ENCODE data around the gene MTERF4. TPM values are rescaled to one million over a fixed set of nuclear protein-coding genes. Genes with fewer than 3 reads are reported as not detected.

MTERF4 gene
- total and polyA plus RNA-seq, 4 donors, result 24.4 to 38.4 (median 31.4) TPM

GRCh38 chr2:241066893-241067341 is 35.2 kb downstream of the MTERF4 start:
- Histone ChIP-seq H3K36me3 (ENCODE audit: control insufficient read depth in 1 of 2, insufficient read depth in 2 of 2, low read length in 1 of 2) (peaks cover 0 to 4% of the 10 kb centered on the region in 2 donors), H3K27me3 (ENCODE audit: control insufficient read depth in 1 of 2, insufficient read depth in 2 of 2, low read length in 1 of 2) (no peaks in the 10 kb centered on the region), H3K9me3 (ENCODE audit: control insufficient read depth, low read length) (no peaks in the 10 kb centered on the region), H3K4me1 (ENCODE audit: control insufficient read depth in 1 of 2, insufficient read depth in 2 of 2, low read length in 2 of 2) (no peaks in the 10 kb centered on the region), H3K4me3 (ENCODE audit: low read length in 2 of 2) (no peak overlapping the region), H3K27ac (ENCODE audit: low read depth in 1 of 2, low read length in 2 of 2) (no peak overlapping the region)
- no peak for DNase-seq
- no peak for ATAC-seq (ENCODE audit: low FRiP score)
- intact Hi-C loops (cut with DNase I), result no loop called here
- 78 to 80% methylated on average over 15 of the region's 15 CpGs for WGBS, 2 donors

- whole genome bisulfite sequencing, 2 donors, result 92 to 94% methylated on average over 21 of the region's 21 CpGs
- Histone ChIP-seq H3K36me3 (ENCODE audit: control insufficient read depth in 1 of 2, insufficient read depth in 2 of 2, low read length in 1 of 2) (peaks cover 0 to 4% of the 10 kb centered on the region in 2 donors), H3K4me3 (ENCODE audit: low read length in 2 of 2) (no peak overlapping the region), H3K9me3 (ENCODE audit: control insufficient read depth, low read length) (no peaks in the 10 kb centered on the region), H3K27me3 (ENCODE audit: control insufficient read depth in 1 of 2, insufficient read depth in 2 of 2, low read length in 1 of 2) (no peaks in the 10 kb centered on the region), H3K27ac (ENCODE audit: low read depth in 1 of 2, low read length in 2 of 2) (no peak overlapping the region), H3K4me1 (ENCODE audit: control insufficient read depth in 1 of 2, insufficient read depth in 2 of 2, low read length in 2 of 2) (no peaks in the 10 kb centered on the region)
- intact Hi-C loops (cut with DNase I), result no loop called here
- ATAC-seq (ENCODE audit: low FRiP score) (no peak), DNase-seq (no peak)
These were observed 35.8 kb downstream of the MTERF4 start for GRCh38 chr2:241066171-241066892.

GRCh38 chr2:241065355-241065803 is 36.7 kb downstream of the MTERF4 start:
- Histone ChIP-seq H3K4me1 (ENCODE audit: control insufficient read depth in 1 of 2, insufficient read depth in 2 of 2, low read length in 2 of 2) (no peaks in the 10 kb centered on the region), H3K27ac (ENCODE audit: low read depth in 1 of 2, low read length in 2 of 2) (no peak overlapping the region), H3K36me3 (ENCODE audit: control insufficient read depth in 1 of 2, insufficient read depth in 2 of 2, low read length in 1 of 2) (peaks cover 0 to 4% of the 10 kb centered on the region in 2 donors), H3K27me3 (ENCODE audit: control insufficient read depth in 1 of 2, insufficient read depth in 2 of 2, low read length in 1 of 2) (no peaks in the 10 kb centered on the region), H3K4me3 (ENCODE audit: low read length in 2 of 2) (no peak overlapping the region), H3K9me3 (ENCODE audit: control insufficient read depth, low read length) (no peaks in the 10 kb centered on the region)
- no peak for DNase-seq
- ATAC-seq (ENCODE audit: low FRiP score), result no peak
- WGBS, 2 donors, result 82 to 88% methylated on average over 27 of the region's 27 CpGs
- intact Hi-C loops (cut with DNase I), result no loop called here

GRCh38 chr2:241064802-241065354 is 37.2 kb downstream of the MTERF4 start:
- WGBS, 2 donors, result 86 to 89% methylated on average over 23 of the region's 23 CpGs
- DNase-seq (no peak), ATAC-seq (ENCODE audit: low FRiP score) (no peak)
- H3K36me3 ChIP-seq (ENCODE audit: control insufficient read depth in 1 of 2, insufficient read depth in 2 of 2, low read length in 1 of 2), result peaks cover 0 to 2% of the 10 kb centered on the region in 2 donors
- no peak overlapping the region for H3K27ac ChIP-seq (ENCODE audit: low read depth in 1 of 2, low read length in 2 of 2)
- no peak overlapping the region for H3K4me3 ChIP-seq (ENCODE audit: low read length in 2 of 2)
- intact Hi-C loops (cut with DNase I), result no loop called here
- H3K27me3 ChIP-seq (ENCODE audit: control insufficient read depth in 1 of 2, insufficient read depth in 2 of 2, low read length in 1 of 2), result no peaks in the 10 kb centered on the region
- H3K4me1 ChIP-seq (ENCODE audit: control insufficient read depth in 1 of 2, insufficient read depth in 2 of 2, low read length in 2 of 2), result no peaks in the 10 kb centered on the region
- H3K9me3 ChIP-seq (ENCODE audit: control insufficient read depth, low read length), result no peaks in the 10 kb centered on the region

GRCh38 chr2:241064008-241064801 is 37.9 kb downstream of the MTERF4 start:
- H3K4me1 ChIP-seq (ENCODE audit: control insufficient read depth in 1 of 2, insufficient read depth in 2 of 2, low read length in 2 of 2), result no peaks in the 10 kb centered on the region
- no peaks in the 10 kb centered on the region for H3K9me3 ChIP-seq (ENCODE audit: control insufficient read depth, low read length)
- intact Hi-C loops (cut with DNase I), result no loop called here
- ATAC-seq (ENCODE audit: low FRiP score) (peak; percentile 4), DNase-seq (peak; percentile 51 to 78)
- H3K36me3 ChIP-seq (ENCODE audit: control insufficient read depth in 1 of 2, insufficient read depth in 2 of 2, low read length in 1 of 2), result no peaks in the 10 kb centered on the region
- no peaks in the 10 kb centered on the region for H3K27me3 ChIP-seq (ENCODE audit: control insufficient read depth in 1 of 2, insufficient read depth in 2 of 2, low read length in 1 of 2)
- WGBS, 2 donors, result 24 to 33% methylated on average over 23 to 32 of the region's 32 CpGs
- no peak overlapping the region for H3K27ac ChIP-seq (ENCODE audit: low read depth in 1 of 2, low read length in 2 of 2)
- H3K4me3 ChIP-seq (ENCODE audit: low read length in 2 of 2), result no peak overlapping the region

GRCh38 chr2:241063587-241063986 is 38.5 kb downstream of the MTERF4 start:
- no peak for ATAC-seq (ENCODE audit: low FRiP score)
- no peak overlapping the region for H3K4me3 ChIP-seq (ENCODE audit: low read length in 2 of 2)

GRCh38 chr2:241063093-241063551 is 39.0 kb downstream of the MTERF4 start:
- ATAC-seq (ENCODE audit: low FRiP score) (no peak), DNase-seq (no peak)
- Histone ChIP-seq H3K4me3 (ENCODE audit: low read length in 2 of 2) (no peak overlapping the region), H3K27me3 (ENCODE audit: control insufficient read depth in 1 of 2, insufficient read depth in 2 of 2, low read length in 1 of 2) (no peaks in the 10 kb centered on the region), H3K4me1 (ENCODE audit: control insufficient read depth in 1 of 2, insufficient read depth in 2 of 2, low read length in 2 of 2) (no peaks in the 10 kb centered on the region), H3K9me3 (ENCODE audit: control insufficient read depth, low read length) (no peaks in the 10 kb centered on the region), H3K36me3 (ENCODE audit: control insufficient read depth in 1 of 2, insufficient read depth in 2 of 2, low read length in 1 of 2) (no peaks in the 10 kb centered on the region), H3K27ac (ENCODE audit: low read depth in 1 of 2, low read length in 2 of 2) (no peak overlapping the region)
- WGBS, 2 donors, result 40 to 54% methylated on average over 13 of the region's 13 CpGs
- intact Hi-C loops (cut with DNase I), result no loop called here

More at GRCh38 chr2:241063587-241063986, 38.5 kb downstream of the MTERF4 start:
- no peaks in the 10 kb centered on the region for H3K36me3 ChIP-seq (ENCODE audit: control insufficient read depth in 1 of 2, insufficient read depth in 2 of 2, low read length in 1 of 2)
- no peak for DNase-seq
- no peaks in the 10 kb centered on the region for H3K9me3 ChIP-seq (ENCODE audit: control insufficient read depth, low read length)
- 34 to 44% methylated on average over 5 to 8 of the region's 8 CpGs for WGBS, 2 donors
- no peaks in the 10 kb centered on the region for H3K27me3 ChIP-seq (ENCODE audit: control insufficient read depth in 1 of 2, insufficient read depth in 2 of 2, low read length in 1 of 2)
- no peaks in the 10 kb centered on the region for H3K4me1 ChIP-seq (ENCODE audit: control insufficient read depth in 1 of 2, insufficient read depth in 2 of 2, low read length in 2 of 2)
- intact Hi-C loops (cut with DNase I), result no loop called here
- H3K27ac ChIP-seq (ENCODE audit: low read depth in 1 of 2, low read length in 2 of 2), result no peak overlapping the region

- no peak for ATAC-seq (ENCODE audit: low FRiP score)
- Histone ChIP-seq H3K9me3 (ENCODE audit: control insufficient read depth, low read length) (no peaks in the 10 kb centered on the region), H3K4me1 (ENCODE audit: control insufficient read depth in 1 of 2, insufficient read depth in 2 of 2, low read length in 2 of 2) (no peaks in the 10 kb centered on the region), H3K27me3 (ENCODE audit: control insufficient read depth in 1 of 2, insufficient read depth in 2 of 2, low read length in 1 of 2) (no peaks in the 10 kb centered on the region), H3K36me3 (ENCODE audit: control insufficient read depth in 1 of 2, insufficient read depth in 2 of 2, low read length in 1 of 2) (no peaks in the 10 kb centered on the region), H3K27ac (ENCODE audit: low read depth in 1 of 2, low read length in 2 of 2) (no peak overlapping the region), H3K4me3 (ENCODE audit: low read length in 2 of 2) (no peak overlapping the region)
- intact Hi-C loops (cut with DNase I), result no loop called here
- no peak for DNase-seq
- 79 to 83% methylated on average over 15 of the region's 15 CpGs for WGBS, 2 donors
These were observed 39.5 kb downstream of the MTERF4 start for GRCh38 chr2:241062389-241063092.
